ENCODE results near the gene KRTAP10-9.

- TF ChIP-seq CTCF (optimal IDR thresholded peaks at IDR 0.05 in 1 of 3, IDR thresholded peaks at IDR 0.05 in 1 of 3, conservative IDR thresholded peaks at IDR 0.05 in 1 of 3; ENCODE audit: extremely low read depth in 1 of 3, insufficient read depth in 2 of 3, low read length in 3 of 3) (no peak), EZH2 (IDR thresholded peaks at IDR 0.05; ENCODE audit: low read length) (no peak)
Measured at GRCh38 chr21:44626673-44627143, at the start of gene KRTAP10-9.
